ENCODE data around the gene MOGAT2. TPM values are rescaled to one million over a fixed set of nuclear protein-coding genes. Genes with fewer than 3 reads are reported as not detected.

The MOGAT2 gene
- total and polyA plus RNA-seq, 5 donors, result 0.11 to 0.17 TPM; not detected in 3

DNA sequence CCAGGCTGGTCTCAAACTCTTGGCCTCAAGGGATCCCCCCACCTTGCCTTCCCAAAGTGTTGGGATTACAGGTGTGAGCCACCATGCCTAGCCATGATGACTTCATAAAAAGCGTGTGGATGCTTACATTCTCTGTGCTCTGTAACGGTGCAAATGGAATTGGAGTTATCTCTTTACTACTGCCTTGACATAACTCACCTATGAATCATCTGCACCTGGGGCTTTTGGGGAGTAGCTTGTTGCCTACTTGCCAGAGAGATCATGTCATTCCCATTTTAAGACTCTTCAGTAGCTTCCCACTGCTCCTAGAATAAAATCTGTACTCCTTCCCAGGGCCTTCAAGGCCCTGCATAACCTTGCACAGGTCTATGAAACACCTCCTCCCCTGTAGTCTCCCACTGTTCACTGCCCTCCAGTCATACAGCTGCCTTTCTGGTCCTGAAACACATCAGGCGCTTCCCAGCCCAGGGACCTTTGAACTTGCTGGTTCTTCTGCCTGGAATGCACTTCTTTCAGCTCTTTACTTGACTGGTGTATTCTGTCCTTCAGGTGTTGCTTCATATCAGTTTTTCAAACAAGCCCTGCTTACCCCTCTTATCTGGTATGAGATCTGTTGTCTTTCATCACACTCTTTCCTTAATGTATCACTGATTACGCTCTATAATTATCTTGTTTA lies 19.6 kb upstream of the MOGAT2 start:
- DNase-seq (no peak), ATAC-seq (no peak)
- intact Hi-C loops (cut with DNase I), result no loop called here
- Histone ChIP-seq H3K4me1 (ENCODE audit: control insufficient read depth, insufficient read depth, low read length) (no peaks in the 10 kb centered on the region), H3K27me3 (ENCODE audit: control insufficient read depth, insufficient read depth) (no peaks in the 10 kb centered on the region), H3K27ac (ENCODE audit: low read length) (no peak overlapping the region), H3K9me3 (ENCODE audit: control insufficient read depth, low read length) (no peaks in the 10 kb centered on the region), H3K4me3 (ENCODE audit: low read length) (no peak overlapping the region)
- WGBS, result 82% methylated on average over 4 of the region's 4 CpGs

DNA sequence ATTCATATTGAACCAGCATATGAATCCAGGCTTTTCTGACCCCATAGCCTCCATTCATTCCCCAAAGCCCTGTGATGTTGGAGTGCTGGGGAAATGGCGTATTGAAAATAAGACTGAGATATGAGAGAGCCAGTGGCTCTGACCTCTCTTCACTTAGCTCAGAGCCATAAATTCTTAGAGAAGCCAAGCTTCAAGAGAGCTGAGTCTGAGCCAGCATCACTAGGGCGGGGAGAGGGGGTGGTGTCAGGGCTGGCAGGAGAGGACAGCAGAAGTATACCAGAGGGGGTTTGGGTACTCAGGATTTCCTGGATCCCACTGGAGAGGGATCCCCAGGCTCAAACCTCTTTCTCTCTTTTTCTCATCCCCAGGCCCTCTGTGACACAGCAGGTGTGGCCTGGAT lies 16.7 kb upstream of the MOGAT2 start:
- peak; percentile 46 to 76 for ATAC-seq
- H3K4me1 ChIP-seq (ENCODE audit: control insufficient read depth, insufficient read depth, low read length), result no peaks in the 10 kb centered on the region
- no peak for DNase-seq
- WGBS, result 45% methylated on average over 2 of the region's 2 CpGs
- H3K27ac ChIP-seq (ENCODE audit: low read length), result no peak overlapping the region
- no peak overlapping the region for H3K4me3 ChIP-seq (ENCODE audit: low read length)
- intact Hi-C loops (cut with DNase I), result no loop called here
- no peaks in the 10 kb centered on the region for H3K27me3 ChIP-seq (ENCODE audit: control insufficient read depth, insufficient read depth)
- no peaks in the 10 kb centered on the region for H3K9me3 ChIP-seq (ENCODE audit: control insufficient read depth, low read length)

- Histone ChIP-seq H3K4me3 (ENCODE audit: low read length) (no peak overlapping the region), H3K27me3 (ENCODE audit: control insufficient read depth, insufficient read depth) (no peaks in the 10 kb centered on the region), H3K4me1 (ENCODE audit: control insufficient read depth, insufficient read depth, low read length) (no peaks in the 10 kb centered on the region), H3K9me3 (ENCODE audit: control insufficient read depth, low read length) (no peaks in the 10 kb centered on the region), H3K27ac (ENCODE audit: low read length) (no peak overlapping the region)
- ATAC-seq, result no peak
- intact Hi-C loops (cut with DNase I), result no loop called here
- WGBS, result 87% methylated on average over 7 of the region's 7 CpGs
- DNase-seq, result no peak
These were observed 13.9 kb upstream of the MOGAT2 start for GRCh38 chr11:75703695-75704237.

- no peak overlapping the region for H3K27ac ChIP-seq (ENCODE audit: low read length)
- no peaks in the 10 kb centered on the region for H3K27me3 ChIP-seq (ENCODE audit: control insufficient read depth, insufficient read depth)
- 91% methylated on average over 3 of the region's 3 CpGs for WGBS
- intact Hi-C loops (cut with DNase I), result loop anchor here in 1 of 4 donors (5.0 kb wide), 1 partner anchor 62 kb away; the partner anchor contains the start of gene DGAT2
- DNase-seq, result no peak
- H3K9me3 ChIP-seq (ENCODE audit: control insufficient read depth, low read length), result no peaks in the 10 kb centered on the region
- H3K4me3 ChIP-seq (ENCODE audit: low read length), result no peak overlapping the region
- no peak for ATAC-seq
- no peaks in the 10 kb centered on the region for H3K4me1 ChIP-seq (ENCODE audit: control insufficient read depth, insufficient read depth, low read length)
These were observed 12.1 kb upstream of the MOGAT2 start for GRCh38 chr11:75705541-75705940.

DNA sequence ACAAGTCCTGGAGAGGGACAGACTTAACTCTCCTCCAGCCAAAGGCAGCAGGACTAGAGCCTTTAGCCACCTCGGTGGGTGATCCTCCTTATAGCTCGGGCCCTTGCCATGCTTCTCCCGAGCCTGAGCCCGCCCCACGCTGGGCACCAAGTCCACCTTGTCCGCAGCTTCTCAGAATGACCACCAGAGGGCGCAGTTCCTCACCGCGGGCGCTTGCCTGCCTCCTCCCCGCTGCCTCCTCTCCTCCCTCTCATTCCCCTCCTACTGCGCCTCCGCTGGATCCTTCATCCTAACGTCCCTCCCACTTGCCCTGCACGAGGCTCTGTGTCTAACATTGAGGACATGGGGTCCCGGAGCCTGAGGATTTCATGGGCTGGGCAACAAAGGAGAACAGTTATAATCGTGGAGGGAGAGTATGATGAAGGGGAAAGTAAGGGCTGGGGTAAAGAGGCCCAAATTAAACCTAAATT lies 11.3 kb upstream of the MOGAT2 start:
- intact Hi-C loops (cut with DNase I), result loop anchor here in 1 of 4 donors (5.0 kb wide), 1 partner anchor 61 kb away; the partner anchor contains the start of gene DGAT2
- Histone ChIP-seq H3K9me3 (ENCODE audit: control insufficient read depth, low read length) (no peaks in the 10 kb centered on the region), H3K4me1 (ENCODE audit: control insufficient read depth, insufficient read depth, low read length) (no peaks in the 10 kb centered on the region), H3K4me3 (ENCODE audit: low read length) (no peak overlapping the region), H3K27ac (ENCODE audit: low read length) (no peak overlapping the region), H3K27me3 (ENCODE audit: control insufficient read depth, insufficient read depth) (no peaks in the 10 kb centered on the region)
- WGBS, result 5% methylated on average over 17 of the region's 17 CpGs
- peak; percentile 94 to 96 for ATAC-seq
- peak; percentile 79 to 84 (median 81) for DNase-seq

- WGBS, result 63% methylated on average over 9 of the region's 9 CpGs
- intact Hi-C loops (cut with DNase I), result loop anchor here in 1 of 4 donors (10.0 kb wide), 1 partner anchor 51 kb away; the partner anchor contains the start of gene DGAT2
- H3K27me3 ChIP-seq (ENCODE audit: control insufficient read depth, insufficient read depth), result no peaks in the 10 kb centered on the region
- H3K4me3 ChIP-seq (ENCODE audit: low read length), result no peak overlapping the region
- no peak overlapping the region for H3K27ac ChIP-seq (ENCODE audit: low read length)
- H3K4me1 ChIP-seq (ENCODE audit: control insufficient read depth, insufficient read depth, low read length), result no peaks in the 10 kb centered on the region
- ATAC-seq, result no peak
- H3K9me3 ChIP-seq (ENCODE audit: control insufficient read depth, low read length), result no peaks in the 10 kb centered on the region
- no peak for DNase-seq
These were observed 3.4 kb upstream of the MOGAT2 start for GRCh38 chr11:75714211-75714610.

DNA sequence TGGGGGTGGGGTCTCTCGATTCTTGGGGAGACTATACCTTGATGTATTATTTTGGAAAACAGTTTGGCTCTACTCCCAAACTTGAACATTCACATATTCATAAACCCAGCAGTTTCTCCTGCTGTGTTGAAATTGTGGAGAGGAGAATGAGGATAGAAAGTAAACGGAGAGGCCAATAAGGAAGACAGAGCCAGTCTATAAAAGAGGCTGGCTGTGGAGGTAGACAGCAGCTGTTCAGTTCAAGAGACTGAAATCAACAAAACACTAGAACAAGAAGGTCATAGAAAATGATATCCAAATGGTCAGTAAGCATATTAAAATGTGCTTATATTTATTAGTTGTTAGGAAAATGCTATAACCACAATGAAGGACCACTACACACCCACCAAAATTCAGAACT lies 1.9 kb upstream of the MOGAT2 start:
- ATAC-seq (no peak), DNase-seq (no peak)
- intact Hi-C loops (cut with DNase I), result loop anchor here in 1 of 4 donors (10.0 kb wide), 1 partner anchor 49 kb away; the partner anchor contains the start of gene DGAT2
- 84% methylated on average over 2 of the region's 2 CpGs for WGBS
- H3K4me1 ChIP-seq (ENCODE audit: control insufficient read depth, insufficient read depth, low read length), result no peaks in the 10 kb centered on the region
- H3K9me3 ChIP-seq (ENCODE audit: control insufficient read depth, low read length), result no peaks in the 10 kb centered on the region
- no peaks in the 10 kb centered on the region for H3K27me3 ChIP-seq (ENCODE audit: control insufficient read depth, insufficient read depth)
- no peak overlapping the region for H3K27ac ChIP-seq (ENCODE audit: low read length)
- no peak overlapping the region for H3K4me3 ChIP-seq (ENCODE audit: low read length)

GRCh38 chr11:75716659-75717058 lies 979 bp upstream of the MOGAT2 start:
- Histone ChIP-seq H3K4me3 (ENCODE audit: low read length) (no peak overlapping the region), H3K27me3 (ENCODE audit: control insufficient read depth, insufficient read depth) (no peaks in the 10 kb centered on the region), H3K4me1 (ENCODE audit: control insufficient read depth, insufficient read depth, low read length) (no peaks in the 10 kb centered on the region), H3K9me3 (ENCODE audit: control insufficient read depth, low read length) (no peaks in the 10 kb centered on the region), H3K27ac (ENCODE audit: low read length) (no peak overlapping the region)
- 72% methylated on average over 3 of the region's 3 CpGs for WGBS
- DNase-seq, result no peak
- intact Hi-C loops (cut with DNase I), result loop anchor here in 1 of 4 donors (10.0 kb wide), 1 partner anchor 48 kb away; the partner anchor contains the start of gene DGAT2
- ATAC-seq, result no peak

DNA sequence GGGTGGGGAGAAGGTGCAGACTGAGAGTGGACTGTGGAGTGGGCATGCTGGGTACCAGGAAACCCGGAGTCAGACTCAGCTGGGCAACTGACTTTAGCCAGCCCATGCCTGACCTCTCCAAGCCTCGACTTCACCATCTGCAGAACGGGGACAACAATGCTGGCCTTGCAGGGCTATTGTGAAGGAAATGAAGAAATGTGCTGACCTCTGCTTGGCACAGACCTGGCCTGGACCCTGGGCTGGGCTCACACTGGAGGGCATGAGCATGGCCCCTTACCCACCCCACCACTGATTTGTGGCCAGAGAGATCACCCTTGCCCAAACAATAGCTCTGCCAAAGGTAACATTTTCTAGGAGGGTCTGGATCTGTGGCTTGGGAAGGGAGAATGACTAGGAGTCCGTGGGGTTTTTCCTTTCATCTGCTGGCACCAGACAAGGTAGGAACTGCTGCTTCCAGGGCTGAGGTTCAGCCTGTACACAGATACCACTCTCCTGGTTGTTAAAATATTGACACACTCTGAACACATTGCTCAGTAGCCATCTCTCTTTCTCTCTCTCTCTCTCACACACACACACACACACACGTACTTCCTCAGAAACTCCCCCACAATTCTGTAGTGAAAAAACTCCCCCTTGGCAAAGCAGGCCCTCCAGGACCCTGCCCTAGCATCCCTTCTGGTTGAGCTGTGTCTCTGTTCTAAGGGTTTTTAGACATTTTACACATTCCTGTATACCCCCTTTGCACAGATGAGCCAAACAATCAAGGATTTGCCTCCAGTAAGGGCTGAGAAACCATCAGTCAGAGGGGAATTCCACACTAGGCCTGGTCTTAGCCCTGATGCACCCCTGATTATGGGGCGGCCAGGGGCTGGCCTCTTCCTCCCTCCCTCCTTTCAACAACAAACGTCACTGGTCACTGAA lies 1.0 kb downstream of the MOGAT2 start:
- Histone ChIP-seq H3K4me3 (ENCODE audit: low read length) (no peak overlapping the region), H3K27ac (ENCODE audit: low read length) (no peak overlapping the region), H3K4me1 (ENCODE audit: control insufficient read depth, insufficient read depth, low read length) (no peaks in the 10 kb centered on the region), H3K27me3 (ENCODE audit: control insufficient read depth, insufficient read depth) (no peaks in the 10 kb centered on the region), H3K9me3 (ENCODE audit: control insufficient read depth, low read length) (no peaks in the 10 kb centered on the region)
- 66% methylated on average over 7 of the region's 7 CpGs for WGBS
- DNase-seq (no peak), ATAC-seq (no peak)
- intact Hi-C loops (cut with DNase I), result loop anchor here in 1 of 4 donors (10.0 kb wide), 1 partner anchor 46 kb away; the partner anchor contains the start of gene DGAT2

- H3K27me3 ChIP-seq (ENCODE audit: control insufficient read depth, insufficient read depth), result no peaks in the 10 kb centered on the region
- H3K9me3 ChIP-seq (ENCODE audit: control insufficient read depth, low read length), result no peaks in the 10 kb centered on the region
- DNase-seq, result no peak
- H3K4me1 ChIP-seq (ENCODE audit: control insufficient read depth, insufficient read depth, low read length), result no peaks in the 10 kb centered on the region
- no peak for ATAC-seq
- no peak overlapping the region for H3K4me3 ChIP-seq (ENCODE audit: low read length)
- WGBS, result 88% methylated on average over 14 of the region's 14 CpGs
- intact Hi-C loops (cut with DNase I), result loop anchor here in 1 of 4 donors (10.0 kb wide), 1 partner anchor 45 kb away; the partner anchor contains the start of gene DGAT2
- no peak overlapping the region for H3K27ac ChIP-seq (ENCODE audit: low read length)
These were observed 2.0 kb downstream of the MOGAT2 start for GRCh38 chr11:75719340-75720239.
